Activated naive CD4-positive, alpha-beta T cell treated with Interleukin-2 at 50 U/mL for 16 hours (primary cell): Measurements from ENCODE around the gene ZNRF2.
"Not testable (repeated sequence)": the region's sequence is repeated elsewhere in the genome, so short reads cannot be mapped to it uniquely, and the experiment has no call there.

Source experiments
- DNase-seq: peaks from one replicate; pipeline ENCODE4 v3.0.0-alpha.2; 2020

The ZNRF2 gene

GRCh38 chr7:30363778-30364563 lies 79.6 kb downstream of the ZNRF2 start:
- DNase-seq = no peak

GRCh38 chr7:30364773-30365172 lies 80.4 kb downstream of the ZNRF2 start:
- DNase-seq = no peak

GRCh38 chr7:30365621-30366020 lies 81.2 kb downstream of the ZNRF2 start:
- DNase-seq = no peak

- DNase-seq = no peak
Measured at GRCh38 chr7:30366606-30367005, 82.2 kb downstream of the ZNRF2 start.

- DNase-seq = no peak
Measured at GRCh38 chr7:30367561-30367960, 83.2 kb downstream of the ZNRF2 start.

GRCh38 chr7:30369879-30370278 lies 85.5 kb downstream of the ZNRF2 start:
- no peak for DNase-seq

GRCh38 chr7:30371321-30371720 lies 86.9 kb downstream of the ZNRF2 start:
- no peak for DNase-seq

- no peak for DNase-seq
Measured at GRCh38 chr7:30378275-30378674, 93.9 kb downstream of the ZNRF2 start.

GRCh38 chr7:30379131-30379530 lies 94.7 kb downstream of the ZNRF2 start:
- no peak for DNase-seq

- no peak for DNase-seq
Measured at GRCh38 chr7:30379741-30380140, 95.3 kb downstream of the ZNRF2 start.

GRCh38 chr7:30380294-30380693 lies 95.9 kb downstream of the ZNRF2 start:
- no peak for DNase-seq

- DNase-seq = not testable (repeated sequence)
Measured at GRCh38 chr7:30380824-30381223, 96.4 kb downstream of the ZNRF2 start.

- DNase-seq = no peak
Measured at GRCh38 chr7:30382607-30383006, 98.2 kb downstream of the ZNRF2 start.

- DNase-seq = no peak
Measured at GRCh38 chr7:30389791-30390190, 105.4 kb downstream of the ZNRF2 start.

- DNase-seq = no peak
Measured at GRCh38 chr7:30390736-30391636, 106.6 kb downstream of the ZNRF2 start.

GRCh38 chr7:30391806-30392205 lies 107.4 kb downstream of the ZNRF2 start:
- DNase-seq = no peak

GRCh38 chr7:30395676-30396075 lies 111.3 kb downstream of the ZNRF2 start:
- DNase-seq = no peak

- DNase-seq = no peak
Measured at GRCh38 chr7:30396389-30396788, 112.0 kb downstream of the ZNRF2 start.

- no peak for DNase-seq
Measured at GRCh38 chr7:30403477-30403876, 119.1 kb downstream of the ZNRF2 start.

GRCh38 chr7:30405179-30405578 lies 120.8 kb downstream of the ZNRF2 start:
- DNase-seq = no peak

GRCh38 chr7:30406664-30407425 lies 122.4 kb downstream of the ZNRF2 start:
- no peak for DNase-seq

GRCh38 chr7:30411173-30411572 lies 126.8 kb downstream of the ZNRF2 start:
- DNase-seq = no peak

GRCh38 chr7:30411897-30412296 lies 127.5 kb downstream of the ZNRF2 start:
- DNase-seq = no peak
